ENCODE measurements around the gene MYOCD.

The MYOCD gene

DNA sequence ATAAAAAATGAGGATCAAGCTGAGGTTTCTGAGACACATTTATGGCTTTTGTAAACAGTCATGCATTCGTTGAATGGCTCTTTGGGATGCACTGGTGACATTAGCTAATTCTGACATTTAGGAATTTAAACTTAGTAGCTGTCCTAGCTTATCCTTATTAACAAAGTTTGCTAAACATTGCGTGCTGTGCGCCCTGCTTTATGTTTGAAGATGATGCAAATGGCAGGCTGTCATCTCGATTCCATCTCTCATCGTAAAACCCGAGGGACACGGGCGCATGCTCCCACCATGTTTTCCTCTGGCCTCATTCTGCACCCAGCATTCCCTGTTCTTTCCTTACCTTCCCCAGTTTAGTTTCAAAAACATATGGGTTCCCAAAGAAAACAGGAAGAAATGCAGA lies 69.8 kb downstream of the MYOCD start:
- POLR2A ChIA-PET: no interaction called here
- DNase-seq (ENCODE audit: extremely low spot score): no peak

GRCh38 chr17:12736526-12736925 lies 70.8 kb downstream of the MYOCD start:
- POLR2A ChIA-PET: no interaction called here
- no peak for TF ChIP-seq FOXK2 (IDR thresholded peaks at IDR 0.05)
- TF ChIP-seq NFRKB (IDR thresholded peaks at IDR 0.05): no peak
- no peak for TF ChIP-seq LEF1 (IDR thresholded peaks at IDR 0.05; ENCODE audit: borderline replicate concordance)
- no peak for TF ChIP-seq ELF4 (IDR thresholded peaks at IDR 0.05)
- no peak for TF ChIP-seq FOXM1 (IDR thresholded peaks at IDR 0.05; ENCODE audit: borderline replicate concordance)
- TF ChIP-seq TARDBP (IDR thresholded peaks at IDR 0.05): no peak
- TF ChIP-seq ARNT (IDR thresholded peaks at IDR 0.05): no peak
- TF ChIP-seq FOXA1 (IDR thresholded peaks at IDR 0.05): no peak
- no peak for TF ChIP-seq BHLHE40 (IDR thresholded peaks at IDR 0.05; ENCODE audit: borderline replicate concordance)
- TF ChIP-seq SP1 (IDR thresholded peaks at IDR 0.05): no peak
- TF ChIP-seq SUZ12 (IDR thresholded peaks at IDR 0.05): no peak
- no peak for TF ChIP-seq HDGF (IDR thresholded peaks at IDR 0.05; ENCODE audit: borderline replicate concordance)
- TF ChIP-seq L3MBTL2 (conservative IDR thresholded peaks at IDR 0.05): no peak
- DNase-seq (ENCODE audit: extremely low spot score): no peak
- CTCF ChIA-PET: no interaction called here

More for the DNA sequence above, 69.8 kb downstream of the MYOCD start:
- CTCF ChIA-PET: no interaction called here
- TF ChIP-seq NFRKB (IDR thresholded peaks at IDR 0.05): no peak
- TF ChIP-seq CTBP1 (IDR thresholded peaks at IDR 0.05; ENCODE audit: borderline replicate concordance): no peak
- no peak for TF ChIP-seq HDGF (IDR thresholded peaks at IDR 0.05; ENCODE audit: borderline replicate concordance)
- TF ChIP-seq SP1 (IDR thresholded peaks at IDR 0.05): no peak
- no peak for TF ChIP-seq FOXK2 (IDR thresholded peaks at IDR 0.05)
- TF ChIP-seq ARNT (IDR thresholded peaks at IDR 0.05): no peak
- TF ChIP-seq FOXA1 (IDR thresholded peaks at IDR 0.05): no peak
- no peak for TF ChIP-seq L3MBTL2 (conservative IDR thresholded peaks at IDR 0.05)
- no peak for TF ChIP-seq FOXM1 (IDR thresholded peaks at IDR 0.05; ENCODE audit: borderline replicate concordance)

DNA sequence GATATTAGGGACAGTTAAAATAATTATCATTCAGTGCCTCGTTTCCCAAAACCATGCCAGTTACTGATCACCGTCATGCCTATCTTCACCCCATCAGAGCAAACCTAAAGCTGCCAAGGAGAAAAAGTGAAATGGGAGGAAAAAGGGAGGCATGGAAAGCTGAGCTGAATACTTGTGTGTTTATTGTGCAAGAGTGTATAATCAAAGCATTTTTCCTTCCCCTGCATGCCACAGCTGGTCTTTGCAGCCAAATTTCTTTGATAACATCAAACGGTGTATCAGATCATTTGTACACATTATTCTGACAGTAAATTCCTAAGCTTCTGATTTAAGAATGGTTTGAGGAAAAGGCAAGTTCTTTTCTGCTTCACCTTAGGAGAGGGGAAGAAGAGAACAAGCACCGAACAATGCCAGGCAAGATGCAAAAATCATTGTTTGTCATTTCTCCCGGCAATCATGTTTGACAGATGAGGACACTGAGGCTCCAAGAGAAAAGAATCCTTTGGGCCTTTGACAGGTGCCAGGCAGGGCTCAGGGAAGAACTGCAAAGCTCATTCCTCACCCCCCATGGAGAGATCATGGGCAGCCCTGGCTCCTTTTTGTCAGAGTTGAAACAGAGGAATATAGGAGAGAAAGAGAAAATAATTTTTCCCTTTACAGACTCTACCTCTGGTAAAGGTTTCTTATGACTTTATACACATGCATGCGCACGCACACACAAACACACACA lies 72.2 kb downstream of the MYOCD start:
- POLR2A ChIA-PET: no interaction called here
- no peak for TF ChIP-seq L3MBTL2 (conservative IDR thresholded peaks at IDR 0.05)
- TF ChIP-seq SUZ12 (IDR thresholded peaks at IDR 0.05): no peak
- TF ChIP-seq FOXM1 (IDR thresholded peaks at IDR 0.05; ENCODE audit: borderline replicate concordance): no peak
- no peak for TF ChIP-seq BHLHE40 (IDR thresholded peaks at IDR 0.05; ENCODE audit: borderline replicate concordance)
- no peak for TF ChIP-seq LEF1 (IDR thresholded peaks at IDR 0.05; ENCODE audit: borderline replicate concordance)
- no peak for TF ChIP-seq ZNF384 (IDR thresholded peaks at IDR 0.05)
- no peak for TF ChIP-seq ELF4 (IDR thresholded peaks at IDR 0.05)
- no peak for TF ChIP-seq TARDBP (IDR thresholded peaks at IDR 0.05)
- no peak for TF ChIP-seq FOXA1 (IDR thresholded peaks at IDR 0.05)
- no peak for TF ChIP-seq ARNT (IDR thresholded peaks at IDR 0.05)
- no peak for TF ChIP-seq CTBP1 (IDR thresholded peaks at IDR 0.05; ENCODE audit: borderline replicate concordance)
- no peak for TF ChIP-seq HDGF (IDR thresholded peaks at IDR 0.05; ENCODE audit: borderline replicate concordance)
- CTCF ChIA-PET: no interaction called here
- DNase-seq (ENCODE audit: extremely low spot score): no peak

DNA sequence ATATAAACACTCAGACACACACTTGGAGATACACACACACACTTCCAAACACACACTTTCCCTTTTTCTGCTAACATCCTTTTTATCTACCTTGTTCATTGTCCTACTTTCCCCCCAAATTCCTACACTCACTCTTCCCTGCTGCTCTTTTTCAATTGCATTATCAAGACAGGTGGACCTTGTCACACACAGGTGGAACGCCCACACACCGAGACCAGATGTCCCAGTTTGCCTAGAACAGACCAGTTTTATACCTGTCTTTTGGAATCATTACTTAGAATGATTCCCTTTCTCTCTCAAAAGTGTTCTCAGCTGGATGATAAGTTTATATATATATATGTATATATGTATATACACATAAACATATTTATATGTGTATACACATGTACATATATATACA lies 72.9 kb downstream of the MYOCD start:
- ChIA-PET CTCF (no interaction called here), POLR2A (no interaction called here)
- no peak for DNase-seq (ENCODE audit: extremely low spot score)
- TF ChIP-seq FOXA1 (IDR thresholded peaks at IDR 0.05) (no peak), FOXK2 (IDR thresholded peaks at IDR 0.05) (no peak), BHLHE40 (IDR thresholded peaks at IDR 0.05; ENCODE audit: borderline replicate concordance) (no peak), SUZ12 (IDR thresholded peaks at IDR 0.05) (no peak), HDGF (IDR thresholded peaks at IDR 0.05; ENCODE audit: borderline replicate concordance) (no peak), ELF4 (IDR thresholded peaks at IDR 0.05) (no peak), FOXM1 (IDR thresholded peaks at IDR 0.05; ENCODE audit: borderline replicate concordance) (no peak), LEF1 (IDR thresholded peaks at IDR 0.05; ENCODE audit: borderline replicate concordance) (no peak), ARNT (IDR thresholded peaks at IDR 0.05) (no peak), ZNF384 (IDR thresholded peaks at IDR 0.05) (no peak), L3MBTL2 (conservative IDR thresholded peaks at IDR 0.05) (no peak), NFRKB (IDR thresholded peaks at IDR 0.05) (no peak), CTBP1 (IDR thresholded peaks at IDR 0.05; ENCODE audit: borderline replicate concordance) (no peak), SP1 (IDR thresholded peaks at IDR 0.05) (no peak), TARDBP (IDR thresholded peaks at IDR 0.05) (no peak)
- TF ChIP-seq, protein P1, sequence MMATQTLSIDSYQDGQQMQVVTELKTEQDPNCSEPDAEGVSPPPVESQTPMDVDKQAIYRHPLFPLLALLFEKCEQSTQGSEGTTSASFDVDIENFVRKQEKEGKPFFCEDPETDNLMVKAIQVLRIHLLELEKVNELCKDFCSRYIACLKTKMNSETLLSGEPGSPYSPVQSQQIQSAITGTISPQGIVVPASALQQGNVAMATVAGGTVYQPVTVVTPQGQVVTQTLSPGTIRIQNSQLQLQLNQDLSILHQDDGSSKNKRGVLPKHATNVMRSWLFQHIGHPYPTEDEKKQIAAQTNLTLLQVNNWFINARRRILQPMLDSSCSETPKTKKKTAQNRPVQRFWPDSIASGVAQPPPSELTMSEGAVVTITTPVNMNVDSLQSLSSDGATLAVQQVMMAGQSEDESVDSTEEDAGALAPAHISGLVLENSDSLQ (IDR thresholded peaks at IDR 0.05): no peak

GRCh38 chr17:12739500-12739899 lies 73.8 kb downstream of the MYOCD start:
- no peak for DNase-seq (ENCODE audit: extremely low spot score)
- CTCF ChIA-PET: no interaction called here
- TF ChIP-seq SUZ12 (IDR thresholded peaks at IDR 0.05): no peak
- POLR2A ChIA-PET: interaction anchor here (0.6 kb wide), 1 partner anchor 11 kb away, joined by 3 read pairs; no protein-coding TSS in a partner anchor

DNA sequence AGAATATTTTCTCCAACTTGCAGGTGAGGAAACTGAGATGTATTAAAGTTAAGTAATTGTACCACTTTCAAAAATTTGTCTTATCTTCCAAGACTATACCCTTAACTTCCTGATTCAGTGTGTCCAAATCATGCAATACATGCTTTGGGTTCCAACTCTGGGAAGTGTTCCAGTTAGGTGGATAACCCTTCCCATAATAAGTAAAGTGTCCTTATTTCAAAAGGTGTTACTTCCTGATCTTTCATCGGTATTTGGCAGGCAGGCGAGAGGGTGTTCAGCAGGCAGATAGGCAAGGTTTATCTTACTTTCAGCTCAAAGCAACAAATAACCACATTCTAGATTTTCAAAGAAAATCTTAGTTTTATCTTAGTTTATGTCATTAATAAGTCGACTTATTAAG lies 77.4 kb downstream of the MYOCD start:
- no peak for DNase-seq (ENCODE audit: extremely low spot score)
- ChIA-PET CTCF (interaction anchor here (1.3 to 1.9 kb wide), 2 partner anchors 15 to 485 kb away, joined by 5 to 7 read pairs; no protein-coding TSS in a partner anchor), POLR2A (no interaction called here)
- TF ChIP-seq BHLHE40 (IDR thresholded peaks at IDR 0.05; ENCODE audit: borderline replicate concordance) (no peak), FOXA1 (IDR thresholded peaks at IDR 0.05) (no peak), FOXM1 (IDR thresholded peaks at IDR 0.05; ENCODE audit: borderline replicate concordance) (no peak), NFRKB (IDR thresholded peaks at IDR 0.05) (no peak), TARDBP (IDR thresholded peaks at IDR 0.05) (no peak), SUZ12 (IDR thresholded peaks at IDR 0.05) (no peak), LEF1 (IDR thresholded peaks at IDR 0.05; ENCODE audit: borderline replicate concordance) (no peak), L3MBTL2 (conservative IDR thresholded peaks at IDR 0.05) (no peak), HDGF (IDR thresholded peaks at IDR 0.05; ENCODE audit: borderline replicate concordance) (no peak), CTBP1 (IDR thresholded peaks at IDR 0.05; ENCODE audit: borderline replicate concordance) (no peak), ELF4 (IDR thresholded peaks at IDR 0.05) (no peak), SP1 (IDR thresholded peaks at IDR 0.05) (no peak), FOXK2 (IDR thresholded peaks at IDR 0.05) (no peak)

DNA sequence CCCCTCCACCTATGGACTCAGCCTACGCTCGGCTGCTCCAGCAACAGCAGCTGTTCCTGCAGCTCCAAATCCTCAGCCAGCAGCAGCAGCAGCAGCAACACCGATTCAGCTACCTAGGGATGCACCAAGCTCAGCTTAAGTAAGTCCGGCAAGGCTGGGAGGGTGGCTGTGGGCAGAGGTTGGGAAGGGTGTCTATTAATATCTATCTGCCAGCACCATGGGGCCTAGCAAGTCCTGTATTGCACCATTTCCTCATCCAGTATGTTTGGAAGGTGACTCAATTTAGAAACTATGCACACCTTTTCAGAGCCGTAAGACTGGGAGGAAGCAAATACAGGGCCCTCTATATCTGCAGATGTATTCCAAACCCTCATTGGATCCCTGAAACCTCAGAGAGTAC lies 78.6 kb downstream of the MYOCD start:
- CTCF ChIA-PET: no interaction called here
- POLR2A ChIA-PET: no interaction called here
- no peak for DNase-seq (ENCODE audit: extremely low spot score)
- TF ChIP-seq ELF4 (IDR thresholded peaks at IDR 0.05): no peak
- TF ChIP-seq FOXK2 (IDR thresholded peaks at IDR 0.05): no peak
- no peak for TF ChIP-seq L3MBTL2 (conservative IDR thresholded peaks at IDR 0.05)
- TF ChIP-seq HDGF (IDR thresholded peaks at IDR 0.05; ENCODE audit: borderline replicate concordance): no peak
- no peak for TF ChIP-seq BHLHE40 (IDR thresholded peaks at IDR 0.05; ENCODE audit: borderline replicate concordance)
- no peak for TF ChIP-seq TARDBP (IDR thresholded peaks at IDR 0.05)
- no peak for TF ChIP-seq SUZ12 (IDR thresholded peaks at IDR 0.05)
- TF ChIP-seq SP1 (IDR thresholded peaks at IDR 0.05): no peak
- TF ChIP-seq FOXM1 (IDR thresholded peaks at IDR 0.05; ENCODE audit: borderline replicate concordance): no peak
- no peak for TF ChIP-seq FOXA1 (IDR thresholded peaks at IDR 0.05)
- TF ChIP-seq NFRKB (IDR thresholded peaks at IDR 0.05): no peak
- no peak for TF ChIP-seq ZNF384 (IDR thresholded peaks at IDR 0.05)
- TF ChIP-seq CTBP1 (IDR thresholded peaks at IDR 0.05; ENCODE audit: borderline replicate concordance): no peak
- no peak for TF ChIP-seq ARNT (IDR thresholded peaks at IDR 0.05)
- TF ChIP-seq, protein P1 (IDR thresholded peaks at IDR 0.05): no peak
- no peak for TF ChIP-seq LEF1 (IDR thresholded peaks at IDR 0.05; ENCODE audit: borderline replicate concordance)
